HG03025 (cell line): ENCODE results near the gene AKT3.

ENCODE experiments used
- ATAC-seq: cut with Tn5 transposase; IDR thresholded peaks from one replicate; pipeline ENCODE4 v1.9.1; 2021; ENCODE audit warnings: mild to moderate bottlenecking, moderate library complexity; ENCODE audit not compliant: unreplicated experiment, low FRiP score

AKT3 gene

DNA sequence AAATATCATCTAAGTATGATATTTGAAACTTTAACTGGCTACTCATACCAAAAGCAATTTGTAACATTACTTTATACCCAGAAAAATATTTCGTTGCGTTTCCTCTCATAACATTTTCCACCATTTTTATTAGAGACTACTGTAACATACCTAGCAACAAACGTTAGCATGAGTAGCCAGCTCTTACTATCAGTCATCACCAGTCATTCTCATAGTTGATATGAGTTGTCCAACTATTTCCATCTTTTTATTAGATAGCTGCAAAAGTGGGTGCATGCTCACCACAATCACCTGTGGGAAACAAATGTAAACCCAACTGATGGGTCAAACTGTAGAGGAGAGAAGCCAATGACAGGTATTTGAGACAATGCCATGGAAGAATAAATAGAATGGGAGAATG is 114.6 kb downstream of the AKT3 start:
- ATAC-seq: no peak

- ATAC-seq: no peak
Observed at GRCh38 chr1:243734308-243734695, 115.7 kb downstream of the AKT3 start.

- ATAC-seq: no peak
Observed at GRCh38 chr1:243733670-243734307, 116.3 kb downstream of the AKT3 start.

DNA sequence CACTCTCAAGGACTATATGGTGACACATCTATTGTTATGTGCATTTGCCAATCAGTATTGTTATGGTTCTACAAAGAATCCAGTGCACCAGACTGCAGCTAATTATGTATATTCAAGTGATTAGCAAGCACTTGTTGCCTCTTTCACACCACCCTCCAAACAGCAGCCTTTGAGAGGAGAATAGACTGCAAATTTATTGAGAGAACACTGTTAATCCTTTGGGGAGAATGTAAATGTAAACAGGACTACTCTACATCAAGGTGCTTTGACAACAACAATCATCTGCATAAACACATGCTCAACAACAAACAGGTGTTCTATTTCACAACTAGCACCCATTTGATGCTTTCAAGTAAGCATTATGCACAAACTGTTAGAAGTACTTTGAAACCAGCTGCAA is 117.4 kb downstream of the AKT3 start:
- ATAC-seq: no peak

GRCh38 chr1:243731974-243732625 is 117.9 kb downstream of the AKT3 start:
- no peak for ATAC-seq

GRCh38 chr1:243731301-243731891 is 118.6 kb downstream of the AKT3 start:
- no peak for ATAC-seq

GRCh38 chr1:243730487-243731150 is 119.4 kb downstream of the AKT3 start:
- ATAC-seq: no peak

GRCh38 chr1:243729956-243730355 is 120.1 kb downstream of the AKT3 start:
- no peak for ATAC-seq

DNA sequence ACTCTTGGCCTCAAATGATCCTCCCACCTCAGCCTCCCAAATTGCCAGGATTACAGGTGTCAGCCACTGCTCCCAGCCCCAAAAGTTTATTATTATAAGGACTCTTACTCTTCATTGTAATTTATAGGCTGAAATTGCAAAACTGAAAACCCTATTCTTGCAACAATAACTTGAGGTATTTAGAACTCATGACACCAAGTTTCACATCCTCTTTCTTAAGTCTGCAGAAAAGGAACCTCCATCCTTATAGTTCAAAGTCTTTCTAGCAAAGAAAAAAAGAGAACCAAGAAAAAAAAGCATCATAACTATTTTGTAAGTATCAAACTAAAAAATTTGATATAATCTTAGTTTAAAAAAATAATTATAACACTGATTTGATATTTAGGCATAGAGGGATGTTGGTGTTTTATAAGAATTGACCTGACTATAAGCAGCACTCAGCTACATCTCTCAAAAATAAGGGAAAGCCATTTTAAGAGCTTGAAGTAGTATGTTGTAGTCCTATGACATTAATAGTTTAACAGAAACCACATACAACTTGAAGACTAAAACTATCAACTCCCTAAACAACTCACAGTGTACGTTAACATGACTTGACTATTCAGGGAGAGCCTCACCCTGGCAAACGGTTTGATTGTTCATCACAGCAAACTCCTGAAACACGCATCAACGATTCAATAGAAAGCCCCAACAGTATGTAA is 122.4 kb downstream of the AKT3 start:
- peak; percentile 77 for ATAC-seq

DNA sequence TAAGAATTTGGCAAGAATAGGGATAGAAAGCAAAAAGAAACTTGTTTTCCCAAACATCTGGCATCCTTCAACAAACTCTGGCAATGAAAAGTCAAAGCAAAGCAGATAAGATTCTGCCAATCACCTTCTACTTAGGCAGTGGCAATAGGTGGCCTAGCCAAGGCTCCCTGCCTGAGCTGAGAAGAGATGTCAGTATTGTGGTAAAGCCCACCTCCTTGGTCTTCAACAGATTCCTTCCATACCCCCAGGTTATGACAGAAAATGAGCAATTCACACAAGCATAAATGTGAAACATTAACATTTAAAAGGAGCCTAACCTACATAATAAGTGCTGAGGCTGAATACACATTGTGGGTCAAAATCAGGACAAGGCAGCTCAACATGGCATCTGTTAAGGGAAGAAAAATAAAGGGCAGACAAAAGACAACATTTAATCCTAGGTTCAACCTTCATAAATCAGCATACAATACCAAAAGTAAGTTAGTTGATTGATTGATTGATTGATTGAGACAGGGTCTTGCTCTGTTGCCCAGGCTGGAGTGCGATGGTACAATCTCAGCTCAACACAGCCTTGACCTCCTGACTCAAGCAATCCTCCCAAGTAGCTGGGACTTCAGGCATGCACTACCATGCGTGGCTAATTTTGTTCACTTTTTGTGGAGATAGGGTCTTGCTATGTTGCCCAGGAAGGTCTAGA is 123.1 kb downstream of the AKT3 start:
- peak; percentile 8 for ATAC-seq

DNA sequence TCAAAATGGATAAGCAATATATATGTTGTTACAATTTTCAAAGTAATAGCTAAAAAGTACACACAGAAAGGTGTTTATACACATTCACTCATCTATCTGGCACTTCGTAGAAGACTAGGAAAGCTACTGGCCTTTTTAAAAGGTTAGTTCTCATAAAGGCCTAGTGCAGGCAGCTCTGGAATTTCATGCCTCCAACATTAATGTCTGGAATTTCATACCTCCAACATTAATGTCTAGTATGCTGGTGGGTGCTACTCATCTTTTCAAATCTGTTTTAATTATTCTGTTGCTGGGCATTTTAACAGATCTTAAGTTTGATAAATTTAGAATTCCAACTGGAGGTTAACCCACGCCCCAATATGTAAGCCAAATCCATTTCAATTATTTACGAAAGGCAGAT is 124.2 kb downstream of the AKT3 start:
- no peak for ATAC-seq

GRCh38 chr1:243725075-243725474 is 125.0 kb downstream of the AKT3 start:
- no peak for ATAC-seq

DNA sequence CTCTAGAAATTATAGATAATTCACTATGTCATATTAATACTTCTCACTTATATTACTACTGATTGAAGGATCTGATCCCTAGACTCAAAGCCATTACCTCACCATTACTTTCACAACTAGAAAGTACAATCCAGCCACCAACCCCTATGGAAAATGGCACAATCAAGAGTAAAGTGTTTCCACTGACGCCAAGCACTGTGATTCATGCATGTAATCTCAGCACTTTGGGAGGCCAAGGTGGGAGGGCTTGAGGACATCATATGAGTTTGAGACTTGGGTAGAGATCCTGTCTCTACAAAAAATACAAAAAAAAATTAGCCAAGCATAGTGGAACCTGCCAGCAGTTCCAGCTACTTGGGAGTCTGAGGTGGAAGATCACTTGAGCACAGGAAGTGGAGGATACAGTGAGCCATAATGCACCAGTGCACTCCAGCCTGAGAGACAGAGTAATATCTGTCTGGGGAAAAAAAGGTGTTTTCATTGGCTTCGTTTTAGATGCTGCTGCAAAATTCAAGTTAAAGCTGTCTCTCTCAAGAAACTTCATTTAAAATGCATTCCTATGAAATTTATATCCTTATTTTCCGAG is 126.5 kb downstream of the AKT3 start:
- ATAC-seq: no peak

- no peak for ATAC-seq
Observed at GRCh38 chr1:243723050-243723449, 127.0 kb downstream of the AKT3 start.

DNA sequence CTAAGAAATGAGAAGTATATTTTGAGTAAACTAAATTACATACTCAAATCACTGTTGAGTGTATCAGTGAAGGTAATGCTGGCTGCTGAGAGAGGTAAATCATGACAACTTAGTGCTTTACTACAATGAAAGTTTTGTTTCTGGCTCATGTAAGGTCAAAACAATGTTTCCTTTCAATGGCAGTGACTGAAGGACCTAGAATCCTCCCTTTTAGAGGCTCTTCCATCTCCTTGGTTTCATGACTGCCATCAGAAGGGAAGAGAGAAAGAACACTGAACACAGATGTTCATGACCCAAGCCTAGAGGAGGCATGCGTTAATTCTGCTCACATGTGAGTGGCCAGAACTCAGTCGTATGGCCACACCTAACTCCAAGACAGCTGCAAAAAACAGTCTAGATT is 130.6 kb downstream of the AKT3 start:
- no peak for ATAC-seq

- no peak for ATAC-seq
Observed at GRCh38 chr1:243718893-243719292, 131.2 kb downstream of the AKT3 start.

GRCh38 chr1:243718022-243718421 is 132.0 kb downstream of the AKT3 start:
- no peak for ATAC-seq

GRCh38 chr1:243716906-243717305 is 133.1 kb downstream of the AKT3 start:
- ATAC-seq: no peak

- ATAC-seq: no peak
Observed at GRCh38 chr1:243715285-243715684, 134.8 kb downstream of the AKT3 start.
